ENCODE data around the gene GOLPH3.

DNA sequence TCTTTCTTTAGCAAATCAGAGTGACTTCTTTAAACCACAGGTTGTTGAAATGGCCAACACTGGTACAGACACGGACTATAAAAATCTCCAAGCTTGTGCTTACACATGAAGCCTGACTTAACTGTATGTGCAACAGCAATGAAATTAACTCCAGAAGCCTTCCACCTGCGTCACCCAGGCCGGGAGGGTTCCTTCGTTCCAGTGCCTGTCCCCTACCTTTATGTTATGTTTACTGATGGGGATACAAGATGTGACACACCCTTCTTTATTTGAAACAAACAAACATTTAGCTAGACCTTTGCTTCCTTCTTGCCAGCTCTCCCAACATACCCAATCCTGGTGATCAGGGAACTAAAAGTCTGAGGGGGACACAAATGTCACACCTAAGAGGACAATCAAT, 66.0 kb downstream of the GOLPH3 start:
- TF ChIP-seq, protein P1, sequence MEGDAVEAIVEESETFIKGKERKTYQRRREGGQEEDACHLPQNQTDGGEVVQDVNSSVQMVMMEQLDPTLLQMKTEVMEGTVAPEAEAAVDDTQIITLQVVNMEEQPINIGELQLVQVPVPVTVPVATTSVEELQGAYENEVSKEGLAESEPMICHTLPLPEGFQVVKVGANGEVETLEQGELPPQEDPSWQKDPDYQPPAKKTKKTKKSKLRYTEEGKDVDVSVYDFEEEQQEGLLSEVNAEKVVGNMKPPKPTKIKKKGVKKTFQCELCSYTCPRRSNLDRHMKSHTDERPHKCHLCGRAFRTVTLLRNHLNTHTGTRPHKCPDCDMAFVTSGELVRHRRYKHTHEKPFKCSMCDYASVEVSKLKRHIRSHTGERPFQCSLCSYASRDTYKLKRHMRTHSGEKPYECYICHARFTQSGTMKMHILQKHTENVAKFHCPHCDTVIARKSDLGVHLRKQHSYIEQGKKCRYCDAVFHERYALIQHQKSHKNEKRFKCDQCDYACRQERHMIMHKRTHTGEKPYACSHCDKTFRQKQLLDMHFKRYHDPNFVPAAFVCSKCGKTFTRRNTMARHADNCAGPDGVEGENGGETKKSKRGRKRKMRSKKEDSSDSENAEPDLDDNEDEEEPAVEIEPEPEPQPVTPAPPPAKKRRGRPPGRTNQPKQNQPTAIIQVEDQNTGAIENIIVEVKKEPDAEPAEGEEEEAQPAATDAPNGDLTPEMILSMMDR (IDR thresholded peaks at IDR 0.05) = no peak
- no peak for TF ChIP-seq POLR2A (IDR thresholded peaks at IDR 0.05; ENCODE audit: low read depth)
- no peak for TF ChIP-seq EP300 (IDR thresholded peaks at IDR 0.05)
